Stimulated activated CD8-positive, alpha-beta memory T cell treated with anti-CD3 and anti-CD28 coated beads, Interleukin-15, amount 100 ng/mL, for 1 hour (primary cell): ENCODE data around the gene ISG15.
"Not testable (repeated sequence)": the region's sequence is repeated elsewhere in the genome, so short reads cannot be mapped to it uniquely, and the experiment has no call there.

Source experiments
- DNase-seq: peaks from one replicate; pipeline ENCODE4 v3.0.0-alpha.2; 2020; ENCODE audit warnings: low read depth

Gene ISG15

GRCh38 chr1:1046767-1047166, 33.5 kb downstream of the ISG15 start:
- DNase-seq, result no peak

GRCh38 chr1:1047407-1047806, 34.1 kb downstream of the ISG15 start:
- no peak for DNase-seq

- DNase-seq, result no peak
Measured at GRCh38 chr1:1047963-1048362, 34.7 kb downstream of the ISG15 start.

GRCh38 chr1:1048765-1049164, 35.5 kb downstream of the ISG15 start:
- DNase-seq, result no peak

GRCh38 chr1:1049318-1050165, 36.2 kb downstream of the ISG15 start:
- DNase-seq, result no peak

GRCh38 chr1:1050577-1051052, 37.3 kb downstream of the ISG15 start:
- DNase-seq, result no peak

- DNase-seq, result no peak
Measured at GRCh38 chr1:1051127-1051810, 38.0 kb downstream of the ISG15 start.

- no peak for DNase-seq
Measured at GRCh38 chr1:1052003-1052840, 38.9 kb downstream of the ISG15 start.

GRCh38 chr1:1053022-1053421, 39.7 kb downstream of the ISG15 start:
- DNase-seq, result no peak

- DNase-seq, result no peak
Measured at GRCh38 chr1:1053682-1054081, 40.4 kb downstream of the ISG15 start.

- DNase-seq, result no peak
Measured at GRCh38 chr1:1054099-1054700, 40.9 kb downstream of the ISG15 start.

GRCh38 chr1:1054971-1055370, 41.7 kb downstream of the ISG15 start:
- DNase-seq, result no peak

- DNase-seq, result no peak
Measured at GRCh38 chr1:1055841-1056736, 42.8 kb downstream of the ISG15 start.

GRCh38 chr1:1057769-1058087, 44.4 kb downstream of the ISG15 start:
- DNase-seq, result not testable (repeated sequence)

GRCh38 chr1:1058088-1058905, 45.0 kb downstream of the ISG15 start:
- DNase-seq, result no peak

GRCh38 chr1:1058921-1059493, 45.7 kb downstream of the ISG15 start:
- DNase-seq, result no peak

GRCh38 chr1:1059494-1060280, 46.4 kb downstream of the ISG15 start:
- DNase-seq, result peak; percentile 84

- DNase-seq, result no peak
Measured at GRCh38 chr1:1060281-1061000, 47.1 kb downstream of the ISG15 start.
